ENCODE data around the gene PTPRG. TPM values are rescaled to one million over a fixed set of nuclear protein-coding genes. Genes with fewer than 3 reads are reported as not detected.
A peak's percentile ranks its signal among the peaks of the same experiment; 100 is the strongest.

Gene PTPRG
- total RNA-seq, 1 donor from 2014 or later: 77.2 TPM

DNA sequence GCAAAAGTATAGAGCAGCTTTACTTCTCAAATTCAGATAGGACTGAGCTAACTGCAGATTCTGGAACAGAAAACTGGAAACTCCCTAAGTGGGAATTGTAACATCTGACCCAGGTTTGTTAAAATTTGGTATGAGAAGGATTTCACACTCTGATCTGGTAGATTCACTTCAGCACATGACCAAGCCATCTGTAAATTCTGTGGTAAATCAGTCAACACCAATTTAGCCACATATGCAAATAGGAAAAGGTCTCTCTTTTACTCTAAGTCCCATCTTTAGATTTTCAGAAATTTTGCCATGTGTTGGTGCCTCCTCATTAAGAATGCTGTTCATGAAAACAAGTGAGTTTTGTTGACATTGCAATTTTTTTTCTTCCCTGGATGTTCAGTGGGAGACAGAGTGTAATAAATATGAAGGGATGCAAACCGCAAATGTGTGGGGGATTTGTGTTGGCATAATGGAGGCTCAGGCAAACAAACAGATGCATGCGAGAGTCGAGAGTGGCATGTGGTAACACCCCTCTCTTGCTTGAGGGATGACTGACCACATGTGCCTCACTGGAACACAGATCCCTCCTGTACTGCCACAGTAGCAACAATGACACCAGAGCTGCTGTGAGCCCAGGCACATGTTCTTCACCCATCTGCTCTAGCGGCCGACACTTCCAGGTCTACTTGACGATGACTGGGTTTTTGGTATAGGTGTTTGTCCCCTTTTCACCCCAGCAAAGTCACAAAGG, 665.4 kb downstream of the PTPRG start:
- peaks cover 14% of the 10 kb centered on the region for H3K36me3 Mint-ChIP-seq
- H3K4me3 Mint-ChIP-seq: no peak overlapping the region

DNA sequence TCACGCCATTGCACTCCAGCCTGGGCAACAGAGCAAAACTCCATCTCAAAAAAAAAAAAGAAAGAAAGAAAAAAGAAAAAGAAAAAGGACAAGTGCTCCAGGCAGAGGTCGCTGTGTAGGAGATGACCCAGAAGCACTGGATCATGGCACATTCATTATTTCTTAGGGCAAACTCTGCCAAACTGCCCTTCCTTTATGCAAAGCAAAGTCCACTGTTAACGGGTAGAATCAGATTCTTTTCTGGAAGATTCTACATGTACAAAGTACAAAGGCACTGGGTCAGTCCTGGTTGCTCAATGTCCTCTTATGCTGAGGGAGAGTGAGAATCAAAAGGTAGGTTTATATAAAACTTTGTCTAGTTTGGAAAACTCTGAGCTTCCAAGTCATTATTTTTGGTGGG, 667.1 kb downstream of the PTPRG start:
- no peak overlapping the region for H3K27ac Mint-ChIP-seq
- TF ChIP-seq, protein P1, sequence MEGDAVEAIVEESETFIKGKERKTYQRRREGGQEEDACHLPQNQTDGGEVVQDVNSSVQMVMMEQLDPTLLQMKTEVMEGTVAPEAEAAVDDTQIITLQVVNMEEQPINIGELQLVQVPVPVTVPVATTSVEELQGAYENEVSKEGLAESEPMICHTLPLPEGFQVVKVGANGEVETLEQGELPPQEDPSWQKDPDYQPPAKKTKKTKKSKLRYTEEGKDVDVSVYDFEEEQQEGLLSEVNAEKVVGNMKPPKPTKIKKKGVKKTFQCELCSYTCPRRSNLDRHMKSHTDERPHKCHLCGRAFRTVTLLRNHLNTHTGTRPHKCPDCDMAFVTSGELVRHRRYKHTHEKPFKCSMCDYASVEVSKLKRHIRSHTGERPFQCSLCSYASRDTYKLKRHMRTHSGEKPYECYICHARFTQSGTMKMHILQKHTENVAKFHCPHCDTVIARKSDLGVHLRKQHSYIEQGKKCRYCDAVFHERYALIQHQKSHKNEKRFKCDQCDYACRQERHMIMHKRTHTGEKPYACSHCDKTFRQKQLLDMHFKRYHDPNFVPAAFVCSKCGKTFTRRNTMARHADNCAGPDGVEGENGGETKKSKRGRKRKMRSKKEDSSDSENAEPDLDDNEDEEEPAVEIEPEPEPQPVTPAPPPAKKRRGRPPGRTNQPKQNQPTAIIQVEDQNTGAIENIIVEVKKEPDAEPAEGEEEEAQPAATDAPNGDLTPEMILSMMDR (conservative IDR thresholded peaks at IDR 0.05): no peak
- no peaks in the 10 kb centered on the region for H3K27me3 Mint-ChIP-seq
- DNase-seq (ENCODE audit: extremely low spot score, unreplicated experiment): no peak
- peaks cover 3% of the 10 kb centered on the region for H3K4me1 Mint-ChIP-seq (ENCODE audit: unreplicated experiment)
- no peaks in the 10 kb centered on the region for H3K9me3 Mint-ChIP-seq
- H3K4me3 Mint-ChIP-seq: no peak overlapping the region
- H3K36me3 Mint-ChIP-seq: peaks cover 7% of the 10 kb centered on the region

More for the DNA sequence above, 665.4 kb downstream of the PTPRG start:
- no peak for DNase-seq (ENCODE audit: extremely low spot score, unreplicated experiment)
- H3K9me3 Mint-ChIP-seq: no peaks in the 10 kb centered on the region
- H3K27me3 Mint-ChIP-seq: no peaks in the 10 kb centered on the region
- H3K4me1 Mint-ChIP-seq (ENCODE audit: unreplicated experiment): no peaks in the 10 kb centered on the region
- H3K27ac Mint-ChIP-seq: no peak overlapping the region
- TF ChIP-seq, protein P1 (conservative IDR thresholded peaks at IDR 0.05): no peak

DNA sequence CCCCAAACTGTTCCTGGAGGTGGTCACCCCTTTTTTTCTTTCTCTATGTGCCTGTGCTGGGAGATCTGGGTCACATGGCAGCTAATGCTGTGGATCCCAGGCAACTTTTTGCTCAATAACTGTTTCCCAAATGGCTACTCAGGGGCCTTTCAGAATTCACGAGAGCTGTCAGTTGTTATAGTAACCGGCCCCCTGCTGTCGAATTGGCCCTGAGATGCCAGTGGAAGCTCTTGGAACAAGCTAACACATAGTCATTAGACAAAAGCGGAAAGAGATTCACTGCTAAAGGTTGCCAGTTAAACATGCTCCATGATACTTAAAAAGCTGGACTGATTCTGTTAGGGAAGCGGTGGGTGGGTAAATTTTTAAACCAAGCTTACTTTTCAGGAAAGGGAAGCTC, 667.8 kb downstream of the PTPRG start:
- H3K4me1 Mint-ChIP-seq (ENCODE audit: unreplicated experiment): peaks cover 4% of the 10 kb centered on the region
- TF ChIP-seq, protein P1 (conservative IDR thresholded peaks at IDR 0.05): no peak
- DNase-seq (ENCODE audit: extremely low spot score, unreplicated experiment): no peak
- no peak overlapping the region for H3K27ac Mint-ChIP-seq
- H3K27me3 Mint-ChIP-seq: no peaks in the 10 kb centered on the region
- no peaks in the 10 kb centered on the region for H3K9me3 Mint-ChIP-seq
- no peak overlapping the region for H3K4me3 Mint-ChIP-seq
- H3K36me3 Mint-ChIP-seq: peaks cover 7% of the 10 kb centered on the region

DNA sequence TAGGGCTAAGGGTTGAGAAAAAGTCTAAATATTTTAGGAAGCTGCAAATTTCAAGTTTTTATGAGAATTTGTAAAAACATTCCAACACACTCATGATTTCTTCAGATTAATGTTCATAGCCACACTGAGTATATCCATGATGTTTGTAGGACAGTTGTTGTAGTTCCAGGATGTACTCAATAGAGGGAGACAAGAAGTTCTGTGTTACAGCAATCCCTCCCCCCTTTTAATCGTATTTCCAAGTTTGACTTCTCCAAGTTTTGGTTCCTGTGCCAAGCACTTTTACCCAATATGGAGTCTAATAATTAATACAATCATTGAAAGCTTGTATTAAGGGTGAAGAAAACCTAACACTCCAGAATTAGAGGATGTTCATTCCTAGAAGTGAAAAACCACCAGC, 668.5 kb downstream of the PTPRG start:
- no peak overlapping the region for H3K27ac Mint-ChIP-seq
- no peaks in the 10 kb centered on the region for H3K9me3 Mint-ChIP-seq
- H3K27me3 Mint-ChIP-seq: no peaks in the 10 kb centered on the region

DNA sequence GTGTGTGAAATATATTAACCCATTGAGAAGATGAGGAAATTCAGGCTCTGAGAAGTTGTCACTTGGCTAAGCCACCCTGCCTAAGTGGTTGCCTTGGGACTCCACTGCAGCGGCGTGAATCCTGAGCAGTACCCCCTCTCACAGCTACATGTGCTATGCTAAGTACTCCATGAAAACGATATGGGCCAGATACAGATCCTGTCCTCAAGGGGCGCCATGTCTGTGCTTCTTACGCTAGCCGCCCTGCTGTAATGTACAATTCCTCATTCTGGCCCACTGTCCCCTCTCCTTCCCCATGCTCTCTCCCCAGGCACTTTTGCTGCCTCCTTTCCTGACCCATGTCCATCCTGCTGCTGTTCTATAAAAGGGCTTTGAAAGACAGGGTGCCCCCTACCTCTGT, 671.7 kb downstream of the PTPRG start:
- TF ChIP-seq, protein P1 (conservative IDR thresholded peaks at IDR 0.05): no peak
- H3K4me3 Mint-ChIP-seq: no peak overlapping the region
- H3K36me3 Mint-ChIP-seq: no peaks in the 10 kb centered on the region
- H3K27me3 Mint-ChIP-seq: no peaks in the 10 kb centered on the region
- H3K27ac Mint-ChIP-seq: no peak overlapping the region
- no peaks in the 10 kb centered on the region for H3K9me3 Mint-ChIP-seq
- peaks cover 23% of the 10 kb centered on the region for H3K4me1 Mint-ChIP-seq (ENCODE audit: unreplicated experiment)
- no peak for DNase-seq (ENCODE audit: extremely low spot score, unreplicated experiment)

More for the DNA sequence above, 668.5 kb downstream of the PTPRG start:
- Mint-ChIP-seq H3K36me3 (peaks cover 7% of the 10 kb centered on the region), H3K4me3 (no peak overlapping the region), H3K4me1 (ENCODE audit: unreplicated experiment) (peaks cover 4% of the 10 kb centered on the region)
- TF ChIP-seq, protein P1 (conservative IDR thresholded peaks at IDR 0.05): peak; percentile 65
- DNase-seq (ENCODE audit: extremely low spot score, unreplicated experiment): no peak

Measured in type B pancreatic cell (in vitro differentiated cells).